ENCODE data around the gene B3GAT2.

DNA sequence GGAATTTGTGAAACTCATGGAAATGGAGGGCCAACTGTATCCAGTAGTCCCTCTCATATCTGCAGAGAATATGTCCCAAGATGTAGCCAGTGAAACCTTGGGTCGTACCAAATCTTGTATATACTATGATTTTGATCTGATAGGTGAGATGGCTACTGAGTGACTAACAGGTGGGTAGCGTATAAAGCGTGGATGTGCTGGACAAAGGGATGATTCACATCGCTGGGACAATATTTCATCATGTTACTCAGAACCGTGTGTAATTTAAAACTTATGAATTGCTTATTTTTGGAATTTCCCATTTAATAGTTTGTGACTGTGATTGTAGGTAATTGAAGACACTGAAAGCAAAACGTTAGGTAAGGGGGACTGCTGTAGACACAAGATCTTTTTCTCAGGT lies 145.1 kb downstream of the B3GAT2 start:
- TF ChIP-seq, protein P1, sequence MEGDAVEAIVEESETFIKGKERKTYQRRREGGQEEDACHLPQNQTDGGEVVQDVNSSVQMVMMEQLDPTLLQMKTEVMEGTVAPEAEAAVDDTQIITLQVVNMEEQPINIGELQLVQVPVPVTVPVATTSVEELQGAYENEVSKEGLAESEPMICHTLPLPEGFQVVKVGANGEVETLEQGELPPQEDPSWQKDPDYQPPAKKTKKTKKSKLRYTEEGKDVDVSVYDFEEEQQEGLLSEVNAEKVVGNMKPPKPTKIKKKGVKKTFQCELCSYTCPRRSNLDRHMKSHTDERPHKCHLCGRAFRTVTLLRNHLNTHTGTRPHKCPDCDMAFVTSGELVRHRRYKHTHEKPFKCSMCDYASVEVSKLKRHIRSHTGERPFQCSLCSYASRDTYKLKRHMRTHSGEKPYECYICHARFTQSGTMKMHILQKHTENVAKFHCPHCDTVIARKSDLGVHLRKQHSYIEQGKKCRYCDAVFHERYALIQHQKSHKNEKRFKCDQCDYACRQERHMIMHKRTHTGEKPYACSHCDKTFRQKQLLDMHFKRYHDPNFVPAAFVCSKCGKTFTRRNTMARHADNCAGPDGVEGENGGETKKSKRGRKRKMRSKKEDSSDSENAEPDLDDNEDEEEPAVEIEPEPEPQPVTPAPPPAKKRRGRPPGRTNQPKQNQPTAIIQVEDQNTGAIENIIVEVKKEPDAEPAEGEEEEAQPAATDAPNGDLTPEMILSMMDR (conservative IDR thresholded peaks at IDR 0.05 in 1 of 2, IDR thresholded peaks at IDR 0.05 in 1 of 2; ENCODE audit: low read depth in 1 of 2, low read length in 2 of 2): no peak
- no peak for TF ChIP-seq EZH2 (IDR thresholded peaks at IDR 0.05; ENCODE audit: low read length, missing control alignments)
